Lung (tissue), 12 donors: ENCODE data around the gene GFOD1. TPM values are rescaled to one million over a fixed set of nuclear protein-coding genes. Genes with fewer than 3 reads are reported as not detected.
A peak's percentile ranks its signal among the peaks of the same experiment; 100 is the strongest.

Experiments
- ATAC-seq: fragments of 200-7000 bp; cut with Tn5 transposase; one replicate; pipeline ENCODE4 v1.9.1; 2020; ENCODE audit warnings: moderate number of reproducible peaks; ENCODE audit not compliant: insufficient read depth, low FRiP score
- DNase-seq, 3 donors: peaks; one replicate each; pipeline ENCODE4 v3.0.0-alpha.2; 2013 to 2017
- H3K27ac ChIP-seq, 2 donors: one replicate each; pipeline ENCODE4 v1.5.1; 2013; ENCODE audit warnings: mild to moderate bottlenecking in 2 of 2, moderate library complexity in 2 of 2, control low read depth in 1 of 2, inconsistent platforms in 1 of 2, low read depth in 1 of 2, low read length in 1 of 2
- H3K27me3 ChIP-seq, 3 donors: one replicate each; pipeline ENCODE4 v1.5.1; 2013; ENCODE audit warnings: low read length in 2 of 3; ENCODE audit not compliant: control insufficient read depth in 3 of 3, insufficient read depth in 3 of 3
- H3K36me3 ChIP-seq, 4 donors: one replicate each; pipeline ENCODE4 v1.5.1; 2013; ENCODE audit warnings: low read length in 4 of 4, mild to moderate bottlenecking in 1 of 4, moderate library complexity in 1 of 4; ENCODE audit not compliant: control insufficient read depth in 4 of 4, insufficient read depth in 4 of 4
- H3K4me1 ChIP-seq, 5 donors: one replicate each; pipeline ENCODE4 v1.5.1; 2013; ENCODE audit warnings: low read length in 5 of 5, mild to moderate bottlenecking in 2 of 5, moderate library complexity in 1 of 5; ENCODE audit not compliant: control insufficient read depth in 5 of 5, insufficient read depth in 5 of 5
- H3K4me3 ChIP-seq: one replicate; pipeline ENCODE4 v1.5.1; 2013; ENCODE audit warnings: mild to moderate bottlenecking, control low read depth, moderate library complexity
- H3K9ac ChIP-seq, 2 donors: one replicate each; pipeline ENCODE4 v1.5.1; 2013; ENCODE audit warnings: low read length in 2 of 2, control low read depth in 1 of 2; ENCODE audit not compliant: insufficient read depth in 1 of 2
- H3K9me3 ChIP-seq, 4 donors: one replicate each; pipeline ENCODE4 v1.5.1; 2013; ENCODE audit warnings: low read length in 3 of 4, mild to moderate bottlenecking in 1 of 4, moderate library complexity in 1 of 4; ENCODE audit not compliant: control insufficient read depth in 4 of 4, insufficient read depth in 3 of 4
- WGBS, 2 donors: extraction: QIAGEN DNeasy Blood & Tissue Kit; methylation state at CpG; one replicate each; pipeline ENCODE4 v1.1.7; 2013; 5-methylcytosine and 5-hydroxymethylcytosine counted together
- polyA plus RNA-seq, 2 donors: library from polyadenylated mRNA; stranded (reverse); fragments of 200-250 nt; gene quantifications; one replicate each; pipeline ENCODE4 v1.2.1, GENCODE V29; 2013
- total RNA-seq, 2 donors: library from RNA; depleted of rRNA in 1 of 2; stranded (reverse); fragments of >200 nt in 1 of 2; gene quantifications; one replicate each; pipeline ENCODE4 v1.2.1, GENCODE V29; 2014 to 2021
- TF ChIP-seq, protein P1 (sequence below): IDR thresholded peaks from 2 replicates; pipeline ENCODE4 v1.5.1; 2012; ENCODE audit warnings: mild to moderate bottlenecking; ENCODE audit errors: control extremely low read depth, extremely low read depth
- donor health status: control.
- donor health status: control.
- donor health status: Bipolar disorder and iron deficiency.
- donor health status: healthy.
- donor health status: DM: yes; HTN: yes; CAD: no.

The GFOD1 gene
- total and polyA plus RNA-seq, 4 donors = 4.0 to 22.8 (median 7.9) TPM

DNA sequence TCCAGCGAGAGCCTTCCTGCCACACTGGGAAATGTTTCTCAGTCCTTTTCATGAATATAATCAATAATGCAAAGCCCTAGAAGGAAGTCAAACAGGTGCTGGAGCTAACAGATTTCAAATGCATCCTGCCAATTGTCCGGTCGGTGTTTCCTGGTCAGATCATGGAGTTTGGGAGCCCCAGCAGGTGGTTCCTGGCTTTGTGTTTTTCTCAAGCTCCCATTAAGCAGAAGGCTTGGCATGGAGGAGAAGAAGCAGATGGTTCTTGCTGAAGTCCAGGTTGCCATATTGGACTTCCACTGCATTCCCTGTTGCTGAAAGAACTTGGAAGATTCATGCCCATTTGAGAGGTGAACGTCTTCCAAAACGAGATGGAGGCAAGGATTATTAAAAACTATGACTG is 68.6 kb downstream of the GFOD1 start:
- Histone ChIP-seq H3K9me3 (no peaks in the 10 kb centered on the region), H3K27me3 (no peaks in the 10 kb centered on the region), H3K4me3 (no peak overlapping the region), H3K36me3 (no peaks in the 10 kb centered on the region), H3K4me1 (peaks cover 27 to 54% (median 44%) of the 10 kb centered on the region in 5 donors), H3K27ac (no peak overlapping the region), H3K9ac (no peak overlapping the region)
- no peak for DNase-seq
- TF ChIP-seq, protein P1, sequence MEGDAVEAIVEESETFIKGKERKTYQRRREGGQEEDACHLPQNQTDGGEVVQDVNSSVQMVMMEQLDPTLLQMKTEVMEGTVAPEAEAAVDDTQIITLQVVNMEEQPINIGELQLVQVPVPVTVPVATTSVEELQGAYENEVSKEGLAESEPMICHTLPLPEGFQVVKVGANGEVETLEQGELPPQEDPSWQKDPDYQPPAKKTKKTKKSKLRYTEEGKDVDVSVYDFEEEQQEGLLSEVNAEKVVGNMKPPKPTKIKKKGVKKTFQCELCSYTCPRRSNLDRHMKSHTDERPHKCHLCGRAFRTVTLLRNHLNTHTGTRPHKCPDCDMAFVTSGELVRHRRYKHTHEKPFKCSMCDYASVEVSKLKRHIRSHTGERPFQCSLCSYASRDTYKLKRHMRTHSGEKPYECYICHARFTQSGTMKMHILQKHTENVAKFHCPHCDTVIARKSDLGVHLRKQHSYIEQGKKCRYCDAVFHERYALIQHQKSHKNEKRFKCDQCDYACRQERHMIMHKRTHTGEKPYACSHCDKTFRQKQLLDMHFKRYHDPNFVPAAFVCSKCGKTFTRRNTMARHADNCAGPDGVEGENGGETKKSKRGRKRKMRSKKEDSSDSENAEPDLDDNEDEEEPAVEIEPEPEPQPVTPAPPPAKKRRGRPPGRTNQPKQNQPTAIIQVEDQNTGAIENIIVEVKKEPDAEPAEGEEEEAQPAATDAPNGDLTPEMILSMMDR = no peak
- no peak for ATAC-seq
- WGBS, 2 donors = 70 to 75% methylated on average over 5 of the region's 5 CpGs

DNA sequence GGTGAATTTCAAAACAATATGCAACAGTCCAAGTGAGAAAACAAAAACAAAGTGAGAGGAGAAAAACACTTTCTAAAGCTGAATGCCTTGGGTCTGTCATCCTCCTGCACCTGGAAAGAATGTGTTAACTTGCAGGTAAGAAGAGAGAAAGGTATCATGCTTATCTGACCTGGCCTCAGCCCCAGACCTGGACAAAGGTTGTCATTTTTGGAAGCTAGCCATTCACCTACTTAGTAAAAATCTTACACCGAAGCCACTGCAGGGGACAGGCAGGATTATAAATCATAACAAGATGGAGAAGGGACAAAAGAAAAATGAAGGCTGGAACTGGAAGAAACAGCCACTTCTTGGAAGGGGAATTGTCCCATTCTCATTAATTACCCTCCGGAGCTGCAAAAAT is 69.4 kb downstream of the GFOD1 start:
- no peak overlapping the region for H3K4me3 ChIP-seq
- no peak for ATAC-seq
- WGBS, 2 donors = 81 to 96% methylated on average over 2 of the region's 2 CpGs
- no peaks in the 10 kb centered on the region for H3K27me3 ChIP-seq
- TF ChIP-seq, protein P1 = no peak
- DNase-seq = no peak
- H3K9ac ChIP-seq = no peak overlapping the region
- H3K4me1 ChIP-seq = peaks cover 30 to 54% (median 44%) of the 10 kb centered on the region in 5 donors
- no peaks in the 10 kb centered on the region for H3K9me3 ChIP-seq
- H3K27ac ChIP-seq = no peak overlapping the region
- no peaks in the 10 kb centered on the region for H3K36me3 ChIP-seq

DNA sequence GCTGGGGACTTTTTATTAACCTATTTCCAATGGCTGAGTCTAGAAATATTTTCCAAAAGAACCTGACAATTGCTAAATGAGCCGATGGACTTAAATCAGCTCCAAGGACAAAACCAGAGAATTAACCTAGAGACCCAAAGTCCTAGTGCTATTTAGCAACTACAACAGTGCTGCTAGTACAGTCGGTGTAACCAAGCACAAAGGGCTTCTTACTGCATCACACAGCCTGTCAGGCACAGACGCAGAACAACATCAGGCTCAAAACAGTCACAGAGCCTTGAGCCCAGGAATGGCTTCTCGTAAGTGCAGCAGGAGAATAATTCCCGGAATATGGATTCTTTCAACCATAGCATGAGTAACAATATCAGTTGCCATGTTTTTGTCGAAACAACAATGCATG is 70.0 kb downstream of the GFOD1 start:
- peaks cover 26 to 53% (median 39%) of the 10 kb centered on the region in 5 donors for H3K4me1 ChIP-seq
- ATAC-seq (no peak), DNase-seq (no peak)
- no peak overlapping the region for H3K4me3 ChIP-seq
- no peaks in the 10 kb centered on the region for H3K27me3 ChIP-seq
- H3K27ac ChIP-seq = no peak overlapping the region
- no peaks in the 10 kb centered on the region for H3K9me3 ChIP-seq
- H3K36me3 ChIP-seq = no peaks in the 10 kb centered on the region
- H3K9ac ChIP-seq = no peak overlapping the region
- WGBS, 2 donors = 81 to 95% methylated on average over 6 of the region's 6 CpGs
- TF ChIP-seq, protein P1 = no peak

DNA sequence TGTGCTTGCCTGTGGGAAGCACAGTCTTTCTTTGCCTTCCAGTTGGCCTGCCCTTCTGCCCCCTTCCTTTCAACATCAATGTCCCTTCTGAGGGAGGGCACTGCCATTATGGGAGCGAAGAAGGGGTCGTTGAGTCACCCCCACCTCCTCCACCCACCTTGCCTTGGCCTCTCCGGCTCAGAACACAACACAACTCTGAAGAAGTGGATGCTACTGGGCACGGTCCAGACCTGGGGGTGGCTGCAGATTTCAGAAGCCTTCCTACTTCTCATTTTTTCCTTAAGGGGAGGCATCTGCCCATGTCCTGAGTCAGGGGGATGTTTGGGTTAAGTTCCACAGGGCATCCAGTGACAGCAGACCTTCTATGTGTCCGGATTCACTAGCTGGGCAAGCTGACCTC is 72.1 kb downstream of the GFOD1 start:
- TF ChIP-seq, protein P1 = no peak
- no peak overlapping the region for H3K4me3 ChIP-seq
- no peak for ATAC-seq
- no peak for DNase-seq
- H3K27me3 ChIP-seq = no peaks in the 10 kb centered on the region
- WGBS, 2 donors = 72 to 79% methylated on average over 5 of the region's 5 CpGs
- peak overlapping the region in 1 of 2 donors; percentile 56 for H3K27ac ChIP-seq
- no peaks in the 10 kb centered on the region for H3K36me3 ChIP-seq
- peaks cover 20 to 47% (median 26%) of the 10 kb centered on the region in 5 donors for H3K4me1 ChIP-seq
- H3K9me3 ChIP-seq = no peaks in the 10 kb centered on the region
- H3K9ac ChIP-seq = no peak overlapping the region
